HG03095 (cell line): ENCODE measurements around the gene CER1.
"Not testable (repeated sequence)": the region's sequence is repeated elsewhere in the genome, so short reads cannot be mapped to it uniquely, and the experiment has no call there.

Experiments
- ATAC-seq: cut with Tn5 transposase; IDR thresholded peaks from one replicate; pipeline ENCODE4 v1.9.1; 2021; ENCODE audit warnings: moderate library complexity; ENCODE audit not compliant: unreplicated experiment

CER1 gene

GRCh38 chr9:14719231-14719923 is 3.2 kb downstream of the CER1 start:
- no peak for ATAC-seq

- no peak for ATAC-seq
Observed at GRCh38 chr9:14715102-14715501, 7.4 kb downstream of the CER1 start.

GRCh38 chr9:14713187-14713767 is 9.3 kb downstream of the CER1 start:
- ATAC-seq, result no peak

GRCh38 chr9:14710804-14711203 is 11.7 kb downstream of the CER1 start:
- ATAC-seq, result no peak

GRCh38 chr9:14706530-14707140 is 15.9 kb downstream of the CER1 start:
- peak; percentile 66 for ATAC-seq

GRCh38 chr9:14705079-14705478 is 17.5 kb downstream of the CER1 start:
- no peak for ATAC-seq

GRCh38 chr9:14704281-14704680 is 18.3 kb downstream of the CER1 start:
- no peak for ATAC-seq

- ATAC-seq, result no peak
Observed at GRCh38 chr9:14702200-14702720, 20.3 kb downstream of the CER1 start.

GRCh38 chr9:14693251-14693861 is 29.2 kb downstream of the CER1 start, which contains the start of gene ZDHHC21:
ZDHHC21 (minus strand) TSS chr9:14693432; CDS start chr9:14674340, 19,092 bp downstream.
- peak; percentile 73 for ATAC-seq

- ATAC-seq, result peak; percentile 36
Observed at GRCh38 chr9:14692470-14693250, 29.9 kb downstream of the CER1 start.

- ATAC-seq, result no peak
Observed at GRCh38 chr9:14690948-14691730, 31.4 kb downstream of the CER1 start.

GRCh38 chr9:14687042-14687719 is 35.4 kb downstream of the CER1 start:
- ATAC-seq, result no peak

- ATAC-seq, result no peak
Observed at GRCh38 chr9:14686168-14686567, 36.4 kb downstream of the CER1 start.

- ATAC-seq, result not testable (repeated sequence)
Observed at GRCh38 chr9:14682616-14683015, 39.9 kb downstream of the CER1 start.

- no peak for ATAC-seq
Observed at GRCh38 chr9:14678776-14679175, 43.8 kb downstream of the CER1 start.

GRCh38 chr9:14677872-14678271 is 44.7 kb downstream of the CER1 start:
- ATAC-seq, result no peak

GRCh38 chr9:14677396-14677795 is 45.1 kb downstream of the CER1 start:
- ATAC-seq, result no peak

- no peak for ATAC-seq
Observed at GRCh38 chr9:14674630-14675029, 47.9 kb downstream of the CER1 start.

GRCh38 chr9:14671377-14671776 is 51.2 kb downstream of the CER1 start:
- no peak for ATAC-seq
